DOHH2 (cell line): Measurements from ENCODE around the gene ALPI.

Source experiments
- CTCF ChIP-seq: fragments of 200-600 bp; sonication (generic); IDR thresholded peaks from one replicate; pipeline ENCODE4 v1.5.1; 2014; ENCODE audit warnings: antibody characterized with exemption, mild to moderate bottlenecking, low read depth, low read length; ENCODE audit not compliant: poor library complexity, severe bottlenecking
- EZH2phosphoT487 ChIP-seq: fragments of 200-600 bp; sonication (generic); IDR thresholded peaks from 2 replicates; pipeline ENCODE4 v1.6.1; 2017; ENCODE audit warnings: borderline replicate concordance, mild to moderate bottlenecking, antibody characterized with exemption, low read length, moderate library complexity, mixed read lengths

GRCh38 chr2:232454630-232455029 is 1.3 kb upstream of the ALPI start:
- TF ChIP-seq CTCF (no peak), EZH2phosphoT487 (no peak)
